OCI-LY1 (cell line): ENCODE measurements around the gene ERG.

Experiments
- CTCF ChIP-seq: fragments of 200-600 bp; sonication (generic), shearing (Covaris generic); IDR thresholded peaks from 2 replicates; pipeline ENCODE4 v1.5.1; 2017; ENCODE audit warnings: mild to moderate bottlenecking, antibody characterized with exemption, low read length, moderate library complexity, mixed read lengths
- EZH2 ChIP-seq: fragments of 200-600 bp; sonication (generic), shearing (Covaris generic); IDR thresholded peaks from 2 replicates; pipeline ENCODE4 v1.8.0; 2017; ENCODE audit warnings: borderline replicate concordance, mixed run types, mild to moderate bottlenecking, antibody characterized with exemption, low read length, moderate library complexity, mixed read lengths

GRCh38 chr21:38402795-38403194, 95.5 kb downstream of the ERG start:
- no peak for TF ChIP-seq CTCF
- TF ChIP-seq EZH2 = no peak
